AG04450 (cell line): ENCODE results near the gene ADIPOR2. TPM values are rescaled to one million over a fixed set of nuclear protein-coding genes. Genes with fewer than 3 reads are reported as not detected.

ENCODE experiments used
- CTCF ChIA-PET: fragments of 300-600, 350-600 bp; formaldehyde crosslinking; extraction: SDS; loops from one replicate; lab custom pipeline; 2022; ENCODE audit warnings: antibody characterized with exemption, inconsistent platforms; lab: Charles Lee
- POLR2A ChIA-PET: fragments of 350-600 bp; formaldehyde crosslinking; extraction: SDS; loops from one replicate; lab custom pipeline; 2021; ENCODE audit warnings: antibody characterized with exemption, inconsistent platforms; lab: Yijun Ruan, JAX
- DNase-seq: peaks from one replicate; pipeline ENCODE4 v3.0.0-alpha.2; 2011; ENCODE audit warnings: low read depth, low spot score
- H3K27ac ChIP-seq: one replicate; pipeline ENCODE4 v1.5.1; 2012; ENCODE audit warnings: low read depth, low read length, control low read depth
- H3K27me3 ChIP-seq: one replicate; pipeline ENCODE4 v1.6.0; 2012; ENCODE audit warnings: low read length; ENCODE audit not compliant: control insufficient read depth, insufficient read depth
- H3K4me3 ChIP-seq: 2 replicates; pipeline ENCODE4 v1.5.1; 2011; ENCODE audit warnings: mild to moderate bottlenecking, low read depth, low read length, control low read depth
- H3K9me3 ChIP-seq: 2 replicates; pipeline ENCODE4 v1.5.1; 2012; ENCODE audit warnings: low read length; ENCODE audit not compliant: control insufficient read depth, insufficient read depth
- CTCF ChIP-seq: IDR thresholded peaks from 2 replicates; pipeline ENCODE4 v1.5.1; 2011; ENCODE audit warnings: low read depth, low read length, control low read depth, inconsistent platforms
- polyA plus RNA-seq: library from polyadenylated mRNA; depleted of rRNA; stranded (reverse); fragments of >200 nt; gene quantifications from 2 replicates; pipeline ENCODE4 v1.2.3, GENCODE V29; 2011

The ADIPOR2 gene
- polyA plus RNA-seq, 1 experiment = 39.5 TPM

GRCh38 chr12:1797011-1797901 lies 106.4 kb downstream of the ADIPOR2 start:
- ChIA-PET CTCF (interaction anchor here (0.8 to 7.9 kb wide), 2 partner anchors 142 to 143 kb away, joined by 3 to 149 read pairs; no protein-coding TSS in a partner anchor), POLR2A (no interaction called here)
- no peak overlapping the region for H3K27ac ChIP-seq
- TF ChIP-seq CTCF = no peak
- peaks cover 3% of the 10 kb centered on the region for H3K27me3 ChIP-seq
- no peak for DNase-seq
- H3K4me3 ChIP-seq = 0 out of 2 replicates have a peak overlapping the region, but pooled peaks have one; percentile 46
- H3K9me3 ChIP-seq = no peaks in the 10 kb centered on the region; the same call in 1 of the 2 replicates

GRCh38 chr12:1797991-1798640 lies 107.2 kb downstream of the ADIPOR2 start:
- no peak for TF ChIP-seq CTCF
- no peak overlapping the region for H3K4me3 ChIP-seq
- ChIA-PET CTCF (interaction anchor here (0.8 to 8.4 kb wide), 4 partner anchors 142 to 786 kb away, joined by 3 to 70 read pairs (median 4); no protein-coding TSS in a partner anchor), POLR2A (no interaction called here)
- no peak overlapping the region for H3K27ac ChIP-seq
- DNase-seq = no peak
- no peaks in the 10 kb centered on the region; the same call in 1 of the 2 replicates for H3K9me3 ChIP-seq
- H3K27me3 ChIP-seq = peaks cover 3% of the 10 kb centered on the region

GRCh38 chr12:1798641-1799020 lies 107.8 kb downstream of the ADIPOR2 start:
- CTCF ChIA-PET = interaction anchor here (0.9 to 8.4 kb wide), 3 partner anchors 141 to 785 kb away, joined by 3 to 70 read pairs (median 4); no protein-coding TSS in a partner anchor
- H3K27ac ChIP-seq = no peak overlapping the region

GRCh38 chr12:1799051-1799881 lies 108.4 kb downstream of the ADIPOR2 start:
- no peak overlapping the region for H3K27ac ChIP-seq
- TF ChIP-seq CTCF = no peak
- H3K4me3 ChIP-seq = no peak overlapping the region
- ChIA-PET POLR2A (no interaction called here), CTCF (interaction anchor here (1.0 to 8.4 kb wide), 3 partner anchors 141 to 146 kb away, joined by 3 to 70 read pairs (median 4); no protein-coding TSS in a partner anchor)
- H3K27me3 ChIP-seq = peaks cover 3% of the 10 kb centered on the region
- no peaks in the 10 kb centered on the region; the same call in 1 of the 2 replicates for H3K9me3 ChIP-seq
- DNase-seq = no peak

More at GRCh38 chr12:1798641-1799020, 107.8 kb downstream of the ADIPOR2 start:
- Histone ChIP-seq H3K4me3 (no peak overlapping the region), H3K27me3 (peaks cover 3% of the 10 kb centered on the region), H3K9me3 (no peaks in the 10 kb centered on the region; the same call in 1 of the 2 replicates)
- TF ChIP-seq CTCF = no peak
- DNase-seq = no peak
- POLR2A ChIA-PET = no interaction called here
